H54 (cell line): ENCODE results near the gene OBSCN.

Experiments
- DNase-seq: peaks from one replicate; pipeline ENCODE4 v3.0.0; 2011; ENCODE audit warnings: low spot score, mixed read lengths; ENCODE audit not compliant: insufficient read length
- FAIRE-seq: peaks from 3 replicates; lab custom pipeline; 2011; peaks lifted over from hg19 to GRCh38; lab: Jason Lieb, UNC
- POLR2A ChIP-seq: IDR thresholded peaks from 2 replicates; pipeline ENCODE4 v1.6.1; 2011; ENCODE audit warnings: low read depth, mild to moderate bottlenecking, low read length

Gene OBSCN

DNA sequence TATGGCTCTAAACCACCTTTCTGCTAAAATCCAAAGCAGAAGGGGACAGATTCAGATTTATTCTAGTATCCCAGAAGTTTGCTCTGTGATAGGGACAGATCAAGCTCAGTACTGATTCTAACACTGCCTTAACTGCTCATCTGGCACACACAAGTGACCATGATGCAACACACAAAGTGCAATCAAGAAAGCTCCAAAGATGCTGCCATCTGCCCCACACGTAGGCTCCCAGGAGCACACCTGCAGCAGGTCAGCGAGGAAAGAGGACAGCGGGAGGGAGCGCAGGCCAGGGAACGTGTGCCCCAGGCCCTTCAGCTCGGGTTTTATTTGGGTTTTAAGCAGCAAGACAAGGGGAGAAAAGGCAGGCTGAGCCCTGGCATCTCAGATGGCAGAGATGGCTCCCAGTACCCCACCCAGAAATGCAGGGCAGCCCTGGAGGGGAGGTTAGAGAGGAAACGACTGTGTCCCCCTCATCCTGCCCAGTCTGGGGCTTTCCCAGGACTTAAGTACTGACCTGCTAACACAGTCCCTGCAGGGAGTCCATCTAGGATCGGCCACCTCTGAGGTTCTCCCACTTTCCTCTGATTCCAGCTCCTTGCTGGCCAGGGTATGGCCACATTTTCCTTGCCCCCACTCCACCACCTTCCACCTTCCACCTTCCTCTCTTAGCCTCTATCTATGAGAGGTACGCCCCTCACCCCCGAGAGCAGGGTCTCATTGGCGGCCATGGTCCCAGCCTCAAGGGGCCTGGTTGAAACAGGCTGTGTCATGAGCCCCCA lies 197.5 kb downstream of the OBSCN start:
- DNase-seq (no peak), FAIRE-seq (no peak)
- TF ChIP-seq POLR2A: no peak

GRCh38 chr1:228405979-228406228 lies 198.1 kb downstream of the OBSCN start:
- no peak for TF ChIP-seq POLR2A
- FAIRE-seq (no peak), DNase-seq (no peak)

DNA sequence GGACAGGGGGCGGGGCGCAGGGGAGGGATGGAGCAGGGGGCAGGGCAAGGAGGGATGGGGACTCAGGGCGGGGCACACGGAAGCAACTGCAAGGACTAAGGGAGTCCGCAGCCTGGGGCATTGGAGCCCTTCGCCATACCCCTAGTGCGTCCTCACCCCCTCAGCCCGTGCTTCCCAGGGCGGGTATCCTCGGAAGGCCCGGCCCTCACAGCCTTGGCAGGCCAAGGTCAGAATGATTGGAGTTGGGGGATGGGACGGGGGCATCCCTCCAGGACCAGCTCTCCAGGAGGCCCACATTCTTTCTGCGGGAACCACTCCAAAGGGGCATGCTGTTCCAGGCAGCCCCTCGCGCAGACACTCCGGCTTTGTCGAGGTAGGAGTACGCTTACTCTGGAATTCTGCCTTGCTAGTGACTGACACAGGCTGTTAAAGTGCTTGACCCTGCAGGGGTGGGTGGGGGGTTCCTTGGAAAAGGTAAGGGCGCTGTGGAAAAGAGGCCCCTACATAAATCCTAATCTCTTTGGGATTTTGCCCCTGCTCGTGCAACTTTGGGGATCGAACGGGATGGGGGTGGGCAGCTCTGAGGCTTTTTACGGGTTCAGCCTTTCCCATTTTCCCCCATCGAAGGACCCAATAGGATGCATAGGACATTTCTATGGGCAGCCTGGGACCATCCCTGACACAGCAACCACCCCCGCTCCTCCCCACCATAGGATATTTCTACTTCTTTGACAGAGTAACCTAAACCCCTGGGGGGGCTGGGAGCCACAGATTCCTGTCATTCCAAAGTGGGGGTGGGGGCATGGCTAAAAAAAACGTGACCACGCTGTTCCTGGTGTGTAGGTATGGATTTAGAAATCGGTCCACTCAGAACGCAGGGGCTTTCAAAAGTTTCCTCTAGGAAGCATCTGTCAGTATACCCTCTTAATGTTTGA lies 199.5 kb downstream of the OBSCN start:
- FAIRE-seq (no peak), DNase-seq (no peak)
- peak; percentile 69 for TF ChIP-seq POLR2A

GRCh38 chr1:228408041-228408868 lies 200.4 kb downstream of the OBSCN start:
- DNase-seq: no peak
- FAIRE-seq: no peak
- no peak for TF ChIP-seq POLR2A

GRCh38 chr1:228408869-228409805 lies 201.3 kb downstream of the OBSCN start:
- FAIRE-seq (no peak), DNase-seq (no peak)
- no peak for TF ChIP-seq POLR2A

DNA sequence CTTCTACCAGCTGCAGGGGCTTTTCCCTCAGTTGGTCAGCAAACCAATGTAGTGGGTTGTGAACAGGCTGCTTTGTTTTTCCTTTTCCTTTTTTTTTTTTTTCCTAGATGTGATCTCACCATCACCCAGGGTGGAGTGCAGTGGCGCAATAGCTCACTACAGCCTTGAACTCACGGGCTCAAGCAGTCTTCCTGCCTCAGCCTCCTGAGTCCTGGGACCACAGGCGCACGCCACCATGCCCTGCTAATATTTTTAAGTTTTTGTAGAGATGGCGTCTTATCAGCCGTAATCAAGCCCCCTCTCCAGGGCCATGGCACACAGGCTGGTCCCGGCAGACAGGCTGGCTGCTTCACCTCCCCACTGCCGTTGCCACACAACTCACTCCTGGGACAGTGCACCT lies 202.2 kb downstream of the OBSCN start:
- FAIRE-seq: no peak
- TF ChIP-seq POLR2A: no peak
- no peak for DNase-seq

GRCh38 chr1:228410671-228411070 lies 202.8 kb downstream of the OBSCN start:
- no peak for DNase-seq
- FAIRE-seq: no peak
- no peak for TF ChIP-seq POLR2A

GRCh38 chr1:228411121-228411520 lies 203.3 kb downstream of the OBSCN start:
- no peak for TF ChIP-seq POLR2A
- DNase-seq: no peak

GRCh38 chr1:228411548-228412430 lies 203.9 kb downstream of the OBSCN start:
- no peak for FAIRE-seq

More at GRCh38 chr1:228411121-228411520, 203.3 kb downstream of the OBSCN start:
- FAIRE-seq: no peak

DNA sequence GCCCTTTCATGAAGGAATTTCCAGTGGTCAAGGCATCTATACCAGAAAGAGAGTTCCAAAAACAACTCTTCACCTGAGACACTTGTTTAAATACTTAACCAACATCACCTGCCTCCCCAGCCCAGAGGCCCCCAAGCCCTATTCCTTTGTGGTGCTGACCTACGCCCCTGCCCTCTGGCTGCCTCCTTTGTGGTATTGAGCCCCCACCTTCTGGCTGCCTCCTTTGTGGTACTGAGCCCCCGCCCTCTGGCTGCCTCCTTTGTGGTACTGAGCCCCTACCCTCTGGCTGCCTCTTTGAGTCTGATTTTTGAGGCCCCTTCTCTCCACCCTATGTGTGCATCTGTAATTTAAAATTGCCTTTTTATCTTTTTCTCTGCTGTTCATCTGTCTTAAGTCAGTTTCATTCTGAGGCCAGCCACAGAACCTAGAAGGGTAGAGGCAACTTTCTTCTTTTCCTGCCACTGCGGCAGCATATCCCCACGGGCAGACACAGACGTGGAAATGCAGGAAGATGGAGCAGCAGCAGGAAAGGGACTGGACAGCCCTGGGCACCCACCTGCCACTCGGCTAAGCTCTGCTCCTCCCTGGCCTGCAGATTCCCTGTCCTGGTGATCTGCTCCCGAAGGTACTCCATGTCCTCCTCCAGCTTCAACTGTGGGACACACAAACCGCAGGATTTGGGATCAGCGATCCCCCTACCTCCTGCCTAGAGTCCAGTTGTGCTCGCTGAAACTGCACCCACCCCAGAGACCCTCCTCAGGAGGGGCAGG lies 205.6 kb downstream of the OBSCN start:
- no peak for TF ChIP-seq POLR2A
- no peak for FAIRE-seq
- no peak for DNase-seq

More at GRCh38 chr1:228411548-228412430, 203.9 kb downstream of the OBSCN start:
- no peak for DNase-seq
- no peak for TF ChIP-seq POLR2A

DNA sequence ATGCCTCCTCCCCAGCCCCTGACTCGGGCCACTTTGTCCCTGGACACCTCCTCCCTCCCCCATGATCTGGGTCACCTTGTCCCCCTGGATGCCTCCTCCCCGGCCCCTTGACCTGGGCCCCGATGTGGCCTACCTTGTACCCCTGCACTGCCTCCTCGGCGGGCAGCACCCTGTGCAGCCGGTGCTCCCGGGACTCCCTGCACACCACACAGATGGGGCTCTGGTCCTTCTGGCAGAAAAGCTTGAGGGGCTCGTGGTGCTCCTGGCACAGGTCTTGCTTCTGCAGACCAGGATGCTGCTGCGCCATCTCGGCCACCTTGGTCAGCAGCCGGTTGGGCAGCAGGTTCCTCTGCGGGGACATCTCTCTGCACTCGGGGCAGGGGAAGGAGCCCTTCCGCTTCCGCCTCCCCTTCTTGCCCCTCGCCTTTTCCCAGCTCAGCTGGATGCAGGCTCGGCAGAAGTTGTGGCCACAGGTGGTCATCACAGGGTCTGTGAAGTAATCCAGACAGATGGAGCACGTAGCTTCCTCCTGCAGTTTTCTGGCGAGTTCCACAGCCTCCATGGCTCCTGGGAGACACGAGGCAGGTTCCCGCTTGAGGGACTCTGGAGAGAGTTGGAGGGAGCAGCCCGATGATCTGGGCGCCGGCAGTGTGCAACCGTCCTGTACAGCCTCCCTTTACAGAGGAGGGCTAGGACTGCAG lies 206.8 kb downstream of the OBSCN start:
- TF ChIP-seq POLR2A: no peak
- no peak for FAIRE-seq
- no peak for DNase-seq
